Measurements from ENCODE around the gene UPP2. TPM values are rescaled to one million over a fixed set of nuclear protein-coding genes. Genes with fewer than 3 reads are reported as not detected.

The UPP2 gene
- total and polyA plus RNA-seq, 2 of the 13 experiments (the other 11 are each of a cell fraction or from before 2014, with no cell fraction given), result 0.07 to 0.28 TPM

- TF ChIP-seq MTF1 (CRISPR knock-in tag; IDR thresholded peaks at IDR 0.05) (no peak), SRF (IDR thresholded peaks at IDR 0.05; ENCODE audit: low read depth, low read length) (no peak), HHEX (CRISPR knock-in tag; IDR thresholded peaks at IDR 0.05) (peak; percentile 35; the same call in 1 of the 2 replicates), RERE (CRISPR knock-in tag; IDR thresholded peaks at IDR 0.05; ENCODE audit: low read depth) (peak; percentile 75), SIX4 (CRISPR knock-in tag; IDR thresholded peaks at IDR 0.05) (no peak; the same call in 1 of the 2 replicates), ZNF781 (CRISPR knock-in tag; IDR thresholded peaks at IDR 0.05; ENCODE audit: borderline replicate concordance, not compliant biosample characterization) (peak; percentile 78), ZNF704 (CRISPR knock-in tag; IDR thresholded peaks at IDR 0.05; ENCODE audit: borderline replicate concordance) (no peak), ZNF143 (CRISPR knock-in tag; IDR thresholded peaks at IDR 0.05) (no peak), CHD4 (IDR thresholded peaks at IDR 0.05; ENCODE audit: borderline replicate concordance, low read length) (peak; percentile 47), PITX1 (CRISPR knock-in tag; IDR thresholded peaks at IDR 0.05) (peak; percentile 82; the same call in 1 of the 2 replicates), KLF11 (CRISPR knock-in tag; IDR thresholded peaks at IDR 0.05) (no peak), ZNF441 (CRISPR knock-in tag; IDR thresholded peaks at IDR 0.05; ENCODE audit: borderline replicate concordance) (peak; percentile 80; the same call in 1 of the 2 replicates), PAXIP1 (CRISPR knock-in tag; conservative IDR thresholded peaks at IDR 0.05) (peak; percentile 98), ZNF124 (CRISPR knock-in tag; IDR thresholded peaks at IDR 0.05) (peak; percentile 58; the same call in 1 of the 2 replicates), ETV6 (CRISPR knock-in tag; conservative IDR thresholded peaks at IDR 0.05) (no peak), PTBP1 (IDR thresholded peaks at IDR 0.05; ENCODE audit: low read depth, low read length, poor library complexity, severe bottlenecking) (no peak), ZNF484 (CRISPR knock-in tag; IDR thresholded peaks at IDR 0.05; ENCODE audit: borderline replicate concordance, low read depth) (no peak), PLRG1 (conservative IDR thresholded peaks at IDR 0.05) (no peak), KLF6 (CRISPR knock-in tag; IDR thresholded peaks at IDR 0.05) (no peak), STAT5B (CRISPR knock-in tag; IDR thresholded peaks at IDR 0.05) (no peak), PAWR (CRISPR knock-in tag; IDR thresholded peaks at IDR 0.05; ENCODE audit: borderline replicate concordance) (no peak), MBNL3 (CRISPR knock-in tag; conservative IDR thresholded peaks at IDR 0.05) (no peak)
Measured at GRCh38 chr2:158131919-158132566, 30.4 kb downstream of the UPP2 start (continued).
